GM18505 (cell line): ENCODE measurements around the gene BMPR1B.

Experiments
- ATAC-seq: cut with Tn5 transposase; IDR thresholded peaks from one replicate; pipeline ENCODE4 v1.9.1; 2021; ENCODE audit not compliant: unreplicated experiment
- POLR2A ChIP-seq: IDR thresholded peaks from 4 replicates; pipeline ENCODE4 v1.6.1; 2011; ENCODE audit warnings: borderline replicate concordance; ENCODE audit not compliant: insufficient read depth, insufficient read length; ENCODE audit errors: extremely low read depth

Gene BMPR1B

DNA sequence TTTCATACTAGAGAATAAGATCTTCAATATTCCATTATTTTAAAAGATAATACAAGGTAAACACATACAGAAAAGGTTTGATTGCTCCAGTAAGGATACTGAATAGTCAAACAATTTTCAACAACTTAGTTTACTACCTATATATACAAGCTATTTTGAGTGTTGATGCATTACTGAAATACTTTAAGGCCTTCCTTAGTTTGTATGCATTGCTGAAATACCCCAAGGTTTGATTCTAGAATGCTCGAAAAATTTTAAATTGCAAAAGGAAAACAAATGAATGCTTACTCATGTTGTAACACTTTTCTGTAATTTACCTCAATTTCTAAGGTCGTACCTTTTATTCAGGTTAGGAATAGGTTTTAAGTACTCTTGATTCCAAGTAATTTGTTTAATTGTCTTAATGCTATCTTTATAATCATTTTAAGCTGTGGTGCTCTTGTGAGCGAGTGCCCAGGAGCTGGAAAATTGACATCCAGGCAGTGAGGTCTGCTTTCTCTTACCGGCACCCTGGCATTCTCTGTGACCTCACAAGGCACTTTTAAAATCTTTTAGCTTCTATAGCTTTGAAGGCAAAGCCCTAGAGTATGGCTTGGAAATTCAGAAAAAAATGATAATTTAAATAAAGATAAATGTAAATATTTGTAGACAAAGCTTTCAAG, 114.0 kb downstream of the BMPR1B start:
- ATAC-seq = no peak

GRCh38 chr4:94877973-94878372, 120.2 kb downstream of the BMPR1B start:
- no peak for ATAC-seq
- no peak for TF ChIP-seq POLR2A

More for the DNA sequence above, 114.0 kb downstream of the BMPR1B start:
- TF ChIP-seq POLR2A = no peak

DNA sequence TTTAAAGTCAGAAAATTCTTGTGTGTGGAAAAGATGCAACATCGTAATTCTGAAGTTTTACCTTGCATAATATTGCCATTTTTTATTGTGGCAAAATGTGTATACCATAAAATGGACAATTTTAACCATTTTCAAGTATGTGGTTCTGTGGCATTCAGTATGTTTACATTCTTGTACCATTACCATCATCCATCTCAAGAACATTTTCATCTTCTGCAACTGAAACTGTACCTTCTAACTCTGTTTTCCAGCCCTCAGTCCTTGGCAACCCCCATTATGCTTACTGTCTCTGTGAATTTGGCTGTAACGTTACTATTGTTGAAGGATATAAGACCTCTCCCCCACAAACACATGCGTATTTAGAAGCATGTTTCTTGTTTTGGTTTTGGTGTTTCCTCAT, 123.2 kb downstream of the BMPR1B start:
- no peak for ATAC-seq
- TF ChIP-seq POLR2A = no peak

- TF ChIP-seq POLR2A = no peak
- ATAC-seq = no peak
These were observed 125.0 kb downstream of the BMPR1B start for GRCh38 chr4:94882756-94883155.

GRCh38 chr4:94887027-94887426, 129.3 kb downstream of the BMPR1B start:
- ATAC-seq = no peak
- no peak for TF ChIP-seq POLR2A

- no peak for ATAC-seq
These were observed 131.8 kb downstream of the BMPR1B start for GRCh38 chr4:94889523-94889922.

DNA sequence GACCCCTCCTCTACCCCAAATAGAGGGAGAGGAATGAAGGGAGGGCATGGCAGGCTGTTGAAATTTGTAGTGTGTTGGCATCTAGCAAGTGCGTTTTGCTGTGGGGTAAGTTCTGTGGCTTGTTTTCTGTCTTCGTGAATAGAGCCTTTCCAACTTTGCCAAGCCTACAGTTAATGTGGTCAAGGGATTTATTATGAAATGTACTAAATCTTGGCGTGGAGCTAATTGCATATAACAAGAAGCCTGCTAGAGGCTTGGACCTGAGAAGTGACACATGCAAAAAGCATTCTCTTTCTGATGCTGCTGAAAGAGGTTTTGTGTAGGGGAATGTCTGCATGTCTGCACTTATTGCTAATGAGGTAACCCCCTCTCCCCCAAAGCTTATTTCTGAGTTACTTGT, 132.2 kb downstream of the BMPR1B start:
- no peak for ATAC-seq
- TF ChIP-seq POLR2A = no peak

More at GRCh38 chr4:94889523-94889922, 131.8 kb downstream of the BMPR1B start:
- no peak for TF ChIP-seq POLR2A

DNA sequence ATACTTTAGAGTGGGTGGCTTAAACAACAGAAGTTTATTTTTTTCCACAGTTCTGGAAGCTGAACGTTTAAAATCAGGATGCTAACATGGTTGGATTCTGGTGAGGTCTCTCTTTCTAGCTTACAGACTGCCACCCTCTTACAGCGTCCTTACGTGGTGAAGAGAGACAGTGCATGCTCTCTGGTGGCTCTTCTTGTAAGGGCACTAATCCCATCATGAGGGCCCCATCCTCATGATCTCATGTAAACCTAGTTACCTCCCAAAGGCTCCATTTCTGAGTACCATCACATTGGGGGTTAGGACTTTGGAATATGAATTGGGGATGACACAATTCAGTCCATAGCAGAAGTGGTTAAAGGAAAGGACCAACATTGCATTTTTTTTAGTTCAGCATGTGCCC, 132.8 kb downstream of the BMPR1B start:
- no peak for ATAC-seq
- no peak for TF ChIP-seq POLR2A

GRCh38 chr4:94892051-94892450, 134.3 kb downstream of the BMPR1B start:
- ATAC-seq = no peak
- TF ChIP-seq POLR2A = no peak

- ATAC-seq = no peak
- TF ChIP-seq POLR2A = no peak
These were observed 137.3 kb downstream of the BMPR1B start for GRCh38 chr4:94895081-94895480.

- ATAC-seq = no peak
- TF ChIP-seq POLR2A = no peak
These were observed 139.3 kb downstream of the BMPR1B start for GRCh38 chr4:94897023-94897422.

DNA sequence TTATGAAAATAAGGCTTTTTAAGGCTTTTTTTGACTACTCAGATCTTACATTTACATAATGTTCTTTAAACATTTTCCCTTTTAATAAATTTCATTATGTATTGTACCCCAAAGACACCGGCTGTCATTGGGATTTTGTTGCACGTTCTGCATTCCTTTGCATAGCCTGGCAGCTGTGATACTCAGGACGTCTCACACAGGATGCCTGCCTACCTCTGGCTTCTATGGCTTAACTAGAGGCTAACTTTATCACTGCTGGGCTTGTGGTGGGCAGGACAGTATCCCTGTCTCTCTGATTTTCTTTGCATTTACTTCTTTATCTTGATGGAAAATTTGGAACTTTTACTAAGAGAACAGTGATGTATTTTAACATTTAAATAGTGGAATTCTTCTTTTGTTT, 147.8 kb downstream of the BMPR1B start:
- no peak for TF ChIP-seq POLR2A
- no peak for ATAC-seq

DNA sequence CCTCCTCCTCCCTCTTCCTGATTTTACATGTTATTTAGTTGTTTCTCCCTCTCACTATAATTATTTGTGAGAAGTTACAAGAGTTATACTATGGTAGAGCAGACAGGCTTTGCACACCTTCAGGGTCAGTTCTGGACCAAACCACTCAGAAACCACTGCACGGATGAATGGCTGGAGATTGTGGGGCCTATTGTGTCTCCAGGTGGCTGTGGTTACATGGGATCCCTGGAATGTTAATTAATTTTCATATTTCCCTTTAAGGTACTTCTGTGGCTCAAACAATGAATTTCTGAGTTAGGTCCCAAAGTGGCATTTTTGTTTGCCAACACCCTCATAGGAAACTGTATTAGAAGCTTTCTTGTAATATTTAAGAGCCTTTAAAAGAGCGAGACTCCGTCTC, 151.9 kb downstream of the BMPR1B start:
- no peak for ATAC-seq
- no peak for TF ChIP-seq POLR2A

GRCh38 chr4:94911106-94911505, 153.4 kb downstream of the BMPR1B start:
- TF ChIP-seq POLR2A = no peak
- peak; percentile 38 for ATAC-seq

GRCh38 chr4:94912606-94913005, 154.9 kb downstream of the BMPR1B start:
- no peak for ATAC-seq
- no peak for TF ChIP-seq POLR2A

- peak; percentile 60 for ATAC-seq
These were observed 155.6 kb downstream of the BMPR1B start for GRCh38 chr4:94913316-94913715.

GRCh38 chr4:94917146-94917545, 159.4 kb downstream of the BMPR1B start:
- no peak for TF ChIP-seq POLR2A
- ATAC-seq = no peak

More at GRCh38 chr4:94913316-94913715, 155.6 kb downstream of the BMPR1B start:
- TF ChIP-seq POLR2A = no peak
